ENCODE data around the gene DGUOK.

DGUOK gene

DNA sequence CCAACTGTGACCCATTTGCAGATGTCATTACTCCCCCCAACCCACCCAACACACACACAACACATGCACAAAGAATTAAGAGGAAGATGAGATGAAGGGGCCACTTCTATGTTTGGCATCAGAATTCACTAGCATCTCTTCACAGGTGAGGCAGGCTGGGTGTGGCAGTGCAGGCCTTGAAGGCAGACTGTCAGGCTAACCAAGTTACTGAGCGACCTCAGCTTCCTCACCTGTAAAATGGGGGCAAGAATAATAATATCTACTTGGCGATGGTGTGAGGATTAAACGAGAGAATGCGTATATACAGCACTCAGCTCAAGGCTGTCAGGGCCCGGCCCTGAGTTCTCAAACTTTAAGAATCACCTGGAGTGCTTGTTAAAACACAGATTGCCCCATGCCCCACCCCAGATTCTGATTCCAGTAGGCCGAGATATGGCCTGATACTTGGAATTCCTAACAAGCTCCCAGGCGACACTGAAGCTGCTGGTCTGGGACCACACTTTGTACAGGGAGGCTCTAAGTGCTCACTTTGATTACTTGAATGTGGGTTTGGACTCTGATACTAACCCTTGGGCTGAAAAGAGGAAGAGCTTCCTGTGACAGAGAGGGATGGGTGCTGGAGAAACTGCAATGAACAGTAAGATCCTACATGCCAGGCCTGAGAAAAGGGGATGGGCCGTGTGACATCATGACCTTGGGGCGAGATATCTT, 32.8 kb upstream of the DGUOK start:
- Histone ChIP-seq H2AFZ (ENCODE audit: low read depth, low read length) (no peak overlapping the region), H3K9me3 (ENCODE audit: insufficient read depth, low read length) (no peaks in the 10 kb centered on the region), H3K27me3 (ENCODE audit: low read depth, low read length) (no peaks in the 10 kb centered on the region), H4K20me1 (ENCODE audit: insufficient read depth, low read length) (peaks cover 37% of the 10 kb centered on the region), H3K36me3 (replicated peaks; ENCODE audit: low read depth, low read length) (peaks cover 12% of the 10 kb centered on the region), H3K4me2 (ENCODE audit: low read length) (peak overlapping the region; percentile 85), H3K79me2 (ENCODE audit: low read length) (peaks cover 36% of the 10 kb centered on the region), H3K4me1 (ENCODE audit: low read length) (peaks cover 33% of the 10 kb centered on the region), H3K9ac (ENCODE audit: low read length) (peak overlapping the region; percentile 85), H3K4me3 (ENCODE audit: low read length) (peak overlapping the region; percentile 78), H3K27ac (ENCODE audit: low read length) (peak overlapping the region; percentile 83)
- no peak for TF ChIP-seq EZH2phosphoT487 (IDR thresholded peaks at IDR 0.05; ENCODE audit: low read depth)
- TF ChIP-seq, protein P1, sequence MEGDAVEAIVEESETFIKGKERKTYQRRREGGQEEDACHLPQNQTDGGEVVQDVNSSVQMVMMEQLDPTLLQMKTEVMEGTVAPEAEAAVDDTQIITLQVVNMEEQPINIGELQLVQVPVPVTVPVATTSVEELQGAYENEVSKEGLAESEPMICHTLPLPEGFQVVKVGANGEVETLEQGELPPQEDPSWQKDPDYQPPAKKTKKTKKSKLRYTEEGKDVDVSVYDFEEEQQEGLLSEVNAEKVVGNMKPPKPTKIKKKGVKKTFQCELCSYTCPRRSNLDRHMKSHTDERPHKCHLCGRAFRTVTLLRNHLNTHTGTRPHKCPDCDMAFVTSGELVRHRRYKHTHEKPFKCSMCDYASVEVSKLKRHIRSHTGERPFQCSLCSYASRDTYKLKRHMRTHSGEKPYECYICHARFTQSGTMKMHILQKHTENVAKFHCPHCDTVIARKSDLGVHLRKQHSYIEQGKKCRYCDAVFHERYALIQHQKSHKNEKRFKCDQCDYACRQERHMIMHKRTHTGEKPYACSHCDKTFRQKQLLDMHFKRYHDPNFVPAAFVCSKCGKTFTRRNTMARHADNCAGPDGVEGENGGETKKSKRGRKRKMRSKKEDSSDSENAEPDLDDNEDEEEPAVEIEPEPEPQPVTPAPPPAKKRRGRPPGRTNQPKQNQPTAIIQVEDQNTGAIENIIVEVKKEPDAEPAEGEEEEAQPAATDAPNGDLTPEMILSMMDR (IDR thresholded peaks at IDR 0.05; ENCODE audit: low read depth, low read length): no peak

DNA sequence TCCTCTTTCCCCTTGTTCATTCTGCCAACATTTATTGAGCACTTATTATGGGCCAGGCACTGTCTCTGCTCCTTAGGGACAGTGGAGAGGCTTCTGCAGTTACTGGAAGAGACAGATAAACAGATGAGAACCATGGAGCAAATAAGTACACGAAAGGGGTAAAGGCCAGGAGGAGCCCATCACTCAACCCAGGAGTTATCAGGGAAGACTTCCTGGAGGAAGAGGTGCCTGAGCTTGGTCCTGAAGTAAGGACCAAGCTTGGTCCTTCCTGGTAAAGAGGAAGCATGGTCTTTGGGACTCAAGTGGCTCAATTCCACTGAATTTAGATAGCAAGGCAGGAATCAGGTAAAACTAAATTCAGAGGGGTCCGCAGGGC, 32.2 kb upstream of the DGUOK start:
- H3K4me1 ChIP-seq (ENCODE audit: low read length): peaks cover 33% of the 10 kb centered on the region
- H3K27me3 ChIP-seq (ENCODE audit: low read depth, low read length): no peaks in the 10 kb centered on the region
- peak overlapping the region; percentile 78 for H3K4me3 ChIP-seq (ENCODE audit: low read length)
- peaks cover 12% of the 10 kb centered on the region for H3K36me3 ChIP-seq (replicated peaks; ENCODE audit: low read depth, low read length)
- H3K9me3 ChIP-seq (ENCODE audit: insufficient read depth, low read length): no peaks in the 10 kb centered on the region
- no peak for TF ChIP-seq EZH2phosphoT487 (IDR thresholded peaks at IDR 0.05; ENCODE audit: low read depth)
- TF ChIP-seq, protein P1 (IDR thresholded peaks at IDR 0.05; ENCODE audit: low read depth, low read length): no peak
- H3K4me2 ChIP-seq (ENCODE audit: low read length): peak overlapping the region; percentile 85
- no peak overlapping the region for H2AFZ ChIP-seq (ENCODE audit: low read depth, low read length)
- no peak overlapping the region for H3K9ac ChIP-seq (ENCODE audit: low read length)
- H3K27ac ChIP-seq (ENCODE audit: low read length): no peak overlapping the region
- H4K20me1 ChIP-seq (ENCODE audit: insufficient read depth, low read length): peaks cover 38% of the 10 kb centered on the region
- peaks cover 36% of the 10 kb centered on the region for H3K79me2 ChIP-seq (ENCODE audit: low read length)

DNA sequence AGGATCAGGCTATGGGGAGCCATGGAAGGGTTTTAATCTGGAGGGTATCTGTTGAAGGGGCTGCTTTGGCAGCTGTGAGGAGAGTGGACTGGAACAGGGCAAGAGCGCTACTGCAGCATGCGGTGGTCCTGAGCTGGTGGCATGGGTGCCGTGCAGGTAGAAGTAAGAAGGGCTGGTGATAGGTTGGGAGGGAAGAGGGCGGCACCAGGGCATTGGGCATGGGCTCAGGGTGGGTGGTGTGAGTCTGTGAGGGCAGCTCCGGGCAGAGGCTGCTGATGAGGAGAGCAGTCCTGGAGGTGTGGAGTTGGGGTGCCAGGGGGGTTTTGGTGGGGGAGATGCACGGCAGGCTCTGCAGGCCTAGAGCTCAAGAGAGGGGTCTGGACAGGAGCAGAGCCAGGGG, 31.8 kb upstream of the DGUOK start:
- no peak for TF ChIP-seq EZH2phosphoT487 (IDR thresholded peaks at IDR 0.05; ENCODE audit: low read depth)
- TF ChIP-seq, protein P1 (IDR thresholded peaks at IDR 0.05; ENCODE audit: low read depth, low read length): no peak
- H3K4me2 ChIP-seq (ENCODE audit: low read length): peak overlapping the region; percentile 85
- no peaks in the 10 kb centered on the region for H3K9me3 ChIP-seq (ENCODE audit: insufficient read depth, low read length)
- no peaks in the 10 kb centered on the region for H3K27me3 ChIP-seq (ENCODE audit: low read depth, low read length)
- H2AFZ ChIP-seq (ENCODE audit: low read depth, low read length): no peak overlapping the region
- peaks cover 40% of the 10 kb centered on the region for H3K79me2 ChIP-seq (ENCODE audit: low read length)
- H3K4me1 ChIP-seq (ENCODE audit: low read length): peaks cover 33% of the 10 kb centered on the region
- H3K4me3 ChIP-seq (ENCODE audit: low read length): 0 out of 2 replicates have a peak overlapping the region, but pooled peaks have one; percentile 78
- H3K27ac ChIP-seq (ENCODE audit: low read length): no peak overlapping the region
- peaks cover 12% of the 10 kb centered on the region for H3K36me3 ChIP-seq (replicated peaks; ENCODE audit: low read depth, low read length)
- peaks cover 42% of the 10 kb centered on the region for H4K20me1 ChIP-seq (ENCODE audit: insufficient read depth, low read length)
- no peak overlapping the region for H3K9ac ChIP-seq (ENCODE audit: low read length)

GRCh38 chr2:73895473-73895872, 31.2 kb upstream of the DGUOK start:
- H2AFZ ChIP-seq (ENCODE audit: low read depth, low read length): no peak overlapping the region
- peaks cover 33% of the 10 kb centered on the region for H3K4me1 ChIP-seq (ENCODE audit: low read length)
- peaks cover 47% of the 10 kb centered on the region for H4K20me1 ChIP-seq (ENCODE audit: insufficient read depth, low read length)
- TF ChIP-seq, protein P1 (IDR thresholded peaks at IDR 0.05; ENCODE audit: low read depth, low read length): no peak
- no peak for TF ChIP-seq EZH2phosphoT487 (IDR thresholded peaks at IDR 0.05; ENCODE audit: low read depth)
- no peaks in the 10 kb centered on the region for H3K27me3 ChIP-seq (ENCODE audit: low read depth, low read length)
- H3K79me2 ChIP-seq (ENCODE audit: low read length): peaks cover 45% of the 10 kb centered on the region
- no peak overlapping the region for H3K4me3 ChIP-seq (ENCODE audit: low read length)
- H3K27ac ChIP-seq (ENCODE audit: low read length): no peak overlapping the region
- H3K9me3 ChIP-seq (ENCODE audit: insufficient read depth, low read length): no peaks in the 10 kb centered on the region
- H3K36me3 ChIP-seq (replicated peaks; ENCODE audit: low read depth, low read length): peaks cover 12% of the 10 kb centered on the region
- H3K4me2 ChIP-seq (ENCODE audit: low read length): no peak overlapping the region
- H3K9ac ChIP-seq (ENCODE audit: low read length): no peak overlapping the region

All from OCI-LY3 (cell line).